ENCODE measurements around the gene CCDC187. TPM values are rescaled to one million over a fixed set of nuclear protein-coding genes. Genes with fewer than 3 reads are reported as not detected.

The CCDC187 gene
- total RNA-seq, 2 experiments from 2014 or later, result not detected

GRCh38 chr9:136261686-136262430 lies 42.0 kb downstream of the CCDC187 start:
- H3K27me3 Mint-ChIP-seq (ENCODE audit: low read depth), result no peaks in the 10 kb centered on the region
- no peak overlapping the region for H3K4me3 Mint-ChIP-seq
- DNase-seq (no peak), ATAC-seq (no peak)
- ChIA-PET POLR2A (no interaction called here), CTCF (no interaction called here)
- peaks cover under 1% of the 10 kb centered on the region for H3K4me1 Mint-ChIP-seq (ENCODE audit: low read depth)
- H3K9me3 Mint-ChIP-seq (ENCODE audit: insufficient read depth), result no peaks in the 10 kb centered on the region
- H3K27ac Mint-ChIP-seq, result no peak overlapping the region
- no peaks in the 10 kb centered on the region for H3K36me3 Mint-ChIP-seq (ENCODE audit: low read depth)

GRCh38 chr9:136260936-136261472 lies 42.9 kb downstream of the CCDC187 start:
- DNase-seq (no peak), ATAC-seq (no peak)
- Mint-ChIP-seq H3K27me3 (ENCODE audit: low read depth) (no peaks in the 10 kb centered on the region), H3K27ac (no peak overlapping the region), H3K4me3 (no peak overlapping the region), H3K4me1 (ENCODE audit: low read depth) (no peaks in the 10 kb centered on the region), H3K36me3 (ENCODE audit: low read depth) (no peaks in the 10 kb centered on the region), H3K9me3 (ENCODE audit: insufficient read depth) (no peaks in the 10 kb centered on the region)
- ChIA-PET CTCF (no interaction called here), POLR2A (no interaction called here)

GRCh38 chr9:136260521-136260920 lies 43.4 kb downstream of the CCDC187 start:
- Mint-ChIP-seq H3K27ac (no peak overlapping the region), H3K4me3 (no peak overlapping the region), H3K36me3 (ENCODE audit: low read depth) (no peaks in the 10 kb centered on the region), H3K9me3 (ENCODE audit: insufficient read depth) (no peaks in the 10 kb centered on the region), H3K4me1 (ENCODE audit: low read depth) (no peaks in the 10 kb centered on the region), H3K27me3 (ENCODE audit: low read depth) (no peaks in the 10 kb centered on the region)
- POLR2A ChIA-PET, result no interaction called here
- CTCF ChIA-PET, result no interaction called here
- DNase-seq (no peak), ATAC-seq (no peak)

- H3K4me3 Mint-ChIP-seq, result no peak overlapping the region
- CTCF ChIA-PET, result no interaction called here
- POLR2A ChIA-PET, result no interaction called here
- no peaks in the 10 kb centered on the region for H3K9me3 Mint-ChIP-seq (ENCODE audit: insufficient read depth)
- H3K27ac Mint-ChIP-seq, result no peak overlapping the region
- no peaks in the 10 kb centered on the region for H3K4me1 Mint-ChIP-seq (ENCODE audit: low read depth)
- H3K36me3 Mint-ChIP-seq (ENCODE audit: low read depth), result no peaks in the 10 kb centered on the region
- no peaks in the 10 kb centered on the region for H3K27me3 Mint-ChIP-seq (ENCODE audit: low read depth)
- ATAC-seq, result no peak
- no peak for DNase-seq
These were observed 44.1 kb downstream of the CCDC187 start for GRCh38 chr9:136259836-136260235.

GRCh38 chr9:136259517-136259813 lies 44.4 kb downstream of the CCDC187 start:
- H3K9me3 Mint-ChIP-seq (ENCODE audit: insufficient read depth), result no peaks in the 10 kb centered on the region
- ChIA-PET CTCF (no interaction called here), POLR2A (no interaction called here)
- H3K27ac Mint-ChIP-seq, result no peak overlapping the region
- DNase-seq (no peak), ATAC-seq (no peak)
- H3K27me3 Mint-ChIP-seq (ENCODE audit: low read depth), result no peaks in the 10 kb centered on the region
- H3K4me1 Mint-ChIP-seq (ENCODE audit: low read depth), result no peaks in the 10 kb centered on the region
- no peak overlapping the region for H3K4me3 Mint-ChIP-seq
- no peaks in the 10 kb centered on the region for H3K36me3 Mint-ChIP-seq (ENCODE audit: low read depth)

- no peak for DNase-seq
- H3K27me3 Mint-ChIP-seq (ENCODE audit: low read depth), result no peaks in the 10 kb centered on the region
- H3K4me3 Mint-ChIP-seq, result no peak overlapping the region
- H3K27ac Mint-ChIP-seq, result no peak overlapping the region
- no peaks in the 10 kb centered on the region for H3K9me3 Mint-ChIP-seq (ENCODE audit: insufficient read depth)
- ChIA-PET POLR2A (no interaction called here), CTCF (no interaction called here)
- H3K36me3 Mint-ChIP-seq (ENCODE audit: low read depth), result no peaks in the 10 kb centered on the region
- no peaks in the 10 kb centered on the region for H3K4me1 Mint-ChIP-seq (ENCODE audit: low read depth)
- ATAC-seq, result no peak
These were observed 44.9 kb downstream of the CCDC187 start for GRCh38 chr9:136258786-136259516.

GRCh38 chr9:136258299-136258625 lies 45.6 kb downstream of the CCDC187 start:
- H3K36me3 Mint-ChIP-seq (ENCODE audit: low read depth), result no peaks in the 10 kb centered on the region
- H3K4me3 Mint-ChIP-seq, result no peak overlapping the region
- no peaks in the 10 kb centered on the region for H3K4me1 Mint-ChIP-seq (ENCODE audit: low read depth)
- ChIA-PET POLR2A (no interaction called here), CTCF (no interaction called here)
- H3K27me3 Mint-ChIP-seq (ENCODE audit: low read depth), result no peaks in the 10 kb centered on the region
- H3K27ac Mint-ChIP-seq, result no peak overlapping the region
- DNase-seq, result no peak
- H3K9me3 Mint-ChIP-seq (ENCODE audit: insufficient read depth), result no peaks in the 10 kb centered on the region
- no peak for ATAC-seq

GRCh38 chr9:136257381-136258298 lies 46.3 kb downstream of the CCDC187 start:
- no peaks in the 10 kb centered on the region for H3K4me1 Mint-ChIP-seq (ENCODE audit: low read depth)
- DNase-seq (no peak), ATAC-seq (no peak)
- H3K9me3 Mint-ChIP-seq (ENCODE audit: insufficient read depth), result no peaks in the 10 kb centered on the region
- H3K27ac Mint-ChIP-seq, result no peak overlapping the region
- CTCF ChIA-PET, result no interaction called here
- POLR2A ChIA-PET, result no interaction called here
- no peaks in the 10 kb centered on the region for H3K36me3 Mint-ChIP-seq (ENCODE audit: low read depth)
- H3K4me3 Mint-ChIP-seq, result no peak overlapping the region
- no peaks in the 10 kb centered on the region for H3K27me3 Mint-ChIP-seq (ENCODE audit: low read depth)

- no peaks in the 10 kb centered on the region for H3K4me1 Mint-ChIP-seq (ENCODE audit: low read depth)
- CTCF ChIA-PET, result interaction anchor here (1.2 kb wide), 1 partner anchor 22 kb away, joined by 3 read pairs; no protein-coding TSS in a partner anchor
- no peaks in the 10 kb centered on the region for H3K9me3 Mint-ChIP-seq (ENCODE audit: insufficient read depth)
- H3K4me3 Mint-ChIP-seq, result no peak overlapping the region
- no peaks in the 10 kb centered on the region for H3K27me3 Mint-ChIP-seq (ENCODE audit: low read depth)
- no peak overlapping the region for H3K27ac Mint-ChIP-seq
- POLR2A ChIA-PET, result no interaction called here
- ATAC-seq (no peak), DNase-seq (no peak)
- no peaks in the 10 kb centered on the region for H3K36me3 Mint-ChIP-seq (ENCODE audit: low read depth)
These were observed 47.7 kb downstream of the CCDC187 start for GRCh38 chr9:136255896-136256890.

GRCh38 chr9:136255166-136255538 lies 48.7 kb downstream of the CCDC187 start:
- POLR2A ChIA-PET, result no interaction called here
- Mint-ChIP-seq H3K9me3 (ENCODE audit: insufficient read depth) (no peaks in the 10 kb centered on the region), H3K27me3 (ENCODE audit: low read depth) (no peaks in the 10 kb centered on the region), H3K4me1 (ENCODE audit: low read depth) (no peaks in the 10 kb centered on the region), H3K36me3 (ENCODE audit: low read depth) (no peaks in the 10 kb centered on the region), H3K27ac (no peak overlapping the region), H3K4me3 (no peak overlapping the region)
- ATAC-seq, result no peak
- CTCF ChIA-PET, result no interaction called here
- DNase-seq, result no peak

GRCh38 chr9:136254381-136255165 lies 49.3 kb downstream of the CCDC187 start:
- Mint-ChIP-seq H3K9me3 (ENCODE audit: insufficient read depth) (no peaks in the 10 kb centered on the region), H3K36me3 (ENCODE audit: low read depth) (no peaks in the 10 kb centered on the region), H3K4me3 (no peak overlapping the region), H3K4me1 (ENCODE audit: low read depth) (no peaks in the 10 kb centered on the region), H3K27me3 (ENCODE audit: low read depth) (no peaks in the 10 kb centered on the region), H3K27ac (no peak overlapping the region)
- ChIA-PET POLR2A (no interaction called here), CTCF (no interaction called here)
- ATAC-seq (no peak), DNase-seq (no peak)

Data from activated CD8-positive, alpha-beta T cell treated with anti-CD3 and anti-CD28 coated beads, Interleukin-2, amount 10 ng/mL, durations not matched to agents 7 days and 5 days (primary cell).